DND-41 (cell line): ENCODE data around the gene TRPT1.

ENCODE experiments used
- ATAC-seq: fragments of 200-7000 bp; cut with Tn5 transposase; 3 replicates; pipeline ENCODE4 v1.9.1; 2021; ENCODE audit warnings: low read depth; ENCODE audit not compliant: insufficient read depth
- DNase-seq: peaks from one replicate; pipeline ENCODE4 v3.0.0-alpha.2; 2020
- H2AFZ ChIP-seq: 2 replicates; pipeline ENCODE4 v1.6.0; 2012; ENCODE audit warnings: low read depth, low read length
- H3K27ac ChIP-seq: 2 replicates; pipeline ENCODE4 v1.5.1; 2012; ENCODE audit warnings: low read length, inconsistent platforms
- H3K27me3 ChIP-seq: fragments of 200-600 bp; sonication (generic); 2 replicates; pipeline ENCODE4 v1.6.0; 2012; ENCODE audit warnings: low read length, mild to moderate bottlenecking, inconsistent platforms; ENCODE audit not compliant: insufficient read depth, poor library complexity
- H3K36me3 ChIP-seq: 2 replicates; pipeline ENCODE4 v1.5.1; 2012; ENCODE audit warnings: low read length, inconsistent platforms; ENCODE audit not compliant: insufficient read depth
- H3K4me1 ChIP-seq: 2 replicates; pipeline ENCODE4 v1.5.1; 2012; ENCODE audit warnings: mild to moderate bottlenecking, low read length; ENCODE audit not compliant: insufficient read depth
- H3K4me2 ChIP-seq: 2 replicates; pipeline ENCODE4 v1.6.0; 2012; ENCODE audit warnings: mild to moderate bottlenecking, moderate library complexity, low read length, inconsistent platforms; ENCODE audit not compliant: insufficient read depth
- H3K4me3 ChIP-seq, 2 experiments: fragments of 200-600 bp in 1 of 2; shearing (Covaris generic) in 1 of 2; 2 replicates each; pipeline ENCODE4 v1.5.1; 2012 to 2016; ENCODE audit warnings: inconsistent platforms in 2 of 2, low read length in 2 of 2, mild to moderate bottlenecking in 2 of 2, low read depth in 1 of 2, moderate library complexity in 1 of 2
- H3K79me2 ChIP-seq: 2 replicates; pipeline ENCODE4 v1.6.0; 2012; ENCODE audit warnings: low read length, inconsistent platforms; ENCODE audit not compliant: insufficient read depth
- H3K9ac ChIP-seq: 2 replicates; pipeline ENCODE4 v1.6.0; 2012; ENCODE audit warnings: low read depth, mild to moderate bottlenecking, inconsistent platforms, low read length, moderate library complexity
- H3K9me3 ChIP-seq: 2 replicates; pipeline ENCODE4 v1.5.1; 2012; ENCODE audit warnings: low read length, moderate library complexity, mild to moderate bottlenecking, inconsistent platforms; ENCODE audit not compliant: insufficient read depth, severe bottlenecking
- H4K20me1 ChIP-seq: 2 replicates; pipeline ENCODE4 v1.6.0; 2012; ENCODE audit warnings: low read length; ENCODE audit not compliant: insufficient read depth
- CTCF ChIP-seq: IDR thresholded peaks from 2 replicates; pipeline ENCODE4 v1.5.1; 2012; ENCODE audit warnings: borderline replicate concordance, low read length, moderate library complexity, mild to moderate bottlenecking; ENCODE audit not compliant: poor library complexity, severe bottlenecking; ENCODE audit errors: extremely low read depth
- EZH2 ChIP-seq: IDR thresholded peaks from 3 replicates; pipeline ENCODE4 v1.6.1; 2012; ENCODE audit warnings: borderline replicate concordance, low read depth, mild to moderate bottlenecking, moderate library complexity, low read length, inconsistent platforms; ENCODE audit not compliant: severe bottlenecking

The TRPT1 gene

GRCh38 chr11:64231546-64231945 lies 5.6 kb upstream of the TRPT1 start:
- H4K20me1 ChIP-seq: peaks cover 13% of the 10 kb centered on the region
- H3K9me3 ChIP-seq: no peaks in the 10 kb centered on the region
- TF ChIP-seq EZH2: no peak
- TF ChIP-seq CTCF: no peak
- DNase-seq (no peak), ATAC-seq (no peak)
- H3K4me3 ChIP-seq: no peak overlapping the region
- H3K27me3 ChIP-seq: no peaks in the 10 kb centered on the region
- H3K4me2 ChIP-seq: peak overlapping the region; percentile 95
- peaks cover 12% of the 10 kb centered on the region for H3K36me3 ChIP-seq
- no peak overlapping the region for H2AFZ ChIP-seq
- peaks cover 31% of the 10 kb centered on the region for H3K79me2 ChIP-seq
- no peak overlapping the region for H3K27ac ChIP-seq
- H3K4me1 ChIP-seq: peaks cover 78% of the 10 kb centered on the region
- peak overlapping the region; percentile 78; the same call in 1 of the 2 replicates for H3K9ac ChIP-seq

DNA sequence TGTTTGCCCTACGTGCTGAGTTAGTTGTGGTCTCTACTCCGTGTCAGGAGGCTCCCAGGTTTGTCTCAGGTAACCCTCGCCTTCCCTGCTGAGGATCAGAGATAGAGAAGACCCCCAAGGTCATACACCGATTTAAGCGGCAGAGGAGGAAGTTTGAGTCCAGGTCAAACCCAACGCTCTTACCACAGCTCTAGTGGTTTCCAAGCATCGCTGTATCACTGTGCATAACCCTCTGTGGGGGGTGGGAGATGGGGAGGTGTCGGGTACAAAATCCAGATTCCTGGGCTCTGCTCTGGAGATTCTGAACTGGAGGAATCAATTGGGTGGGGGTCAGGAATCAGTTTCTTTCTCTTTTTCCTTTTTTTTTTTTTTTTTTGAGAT lies 5.0 kb upstream of the TRPT1 start:
- peaks cover 10% of the 10 kb centered on the region for H4K20me1 ChIP-seq
- H3K4me1 ChIP-seq: peaks cover 78% of the 10 kb centered on the region
- no peaks in the 10 kb centered on the region for H3K27me3 ChIP-seq
- peaks cover 9% of the 10 kb centered on the region for H3K36me3 ChIP-seq
- H3K4me2 ChIP-seq: peak overlapping the region; percentile 95
- DNase-seq (no peak), ATAC-seq (no peak)
- H2AFZ ChIP-seq: peak overlapping the region; percentile 78
- no peaks in the 10 kb centered on the region for H3K9me3 ChIP-seq
- H3K27ac ChIP-seq: peak overlapping the region; percentile 75
- H3K4me3 ChIP-seq: peak overlapping the region; percentile 53 to 64
- peak overlapping the region; percentile 78 for H3K9ac ChIP-seq
- no peak for TF ChIP-seq CTCF
- TF ChIP-seq EZH2: no peak
- H3K79me2 ChIP-seq: peaks cover 33% of the 10 kb centered on the region

- TF ChIP-seq EZH2 (no peak), CTCF (no peak)
- peaks cover 3% of the 10 kb centered on the region; the same call in 1 of the 2 replicates for H3K36me3 ChIP-seq
Measured at GRCh38 chr11:64230171-64230984, 4.4 kb upstream of the TRPT1 start, which contains the start of gene DNAJC4. Gene DNAJC4 (plus strand): TSS chr11:64230548. CDS start chr11:64230855, 307 bp downstream.

More at GRCh38 chr11:64230171-64230984, 4.4 kb upstream of the TRPT1 start, which contains the start of gene DNAJC4:
- peak within 1 kb of the TSS; percentile 75 for H3K27ac ChIP-seq
- DNase-seq (peak; percentile 92), ATAC-seq (peak; percentile 57)
- H2AFZ ChIP-seq: peak within 1 kb of the TSS; percentile 78
- H4K20me1 ChIP-seq: peaks cover 5% of the 10 kb centered on the region
- no peaks in the 10 kb centered on the region for H3K27me3 ChIP-seq
- H3K9me3 ChIP-seq: no peaks in the 10 kb centered on the region
- H3K9ac ChIP-seq: peak within 1 kb of the TSS; percentile 78
- H3K4me3 ChIP-seq: peak within 1 kb of the TSS; percentile 53 to 64
- H3K4me2 ChIP-seq: peak within 1 kb of the TSS; percentile 95
- H3K4me1 ChIP-seq: peaks cover 76% of the 10 kb centered on the region
- peaks cover 32% of the 10 kb centered on the region for H3K79me2 ChIP-seq
